GM19035 (cell line): ENCODE results near the gene TIE1.

Experiments
- ATAC-seq: cut with Tn5 transposase; IDR thresholded peaks from one replicate; pipeline ENCODE4 v1.9.1; 2021; ENCODE audit not compliant: unreplicated experiment

Gene TIE1

DNA sequence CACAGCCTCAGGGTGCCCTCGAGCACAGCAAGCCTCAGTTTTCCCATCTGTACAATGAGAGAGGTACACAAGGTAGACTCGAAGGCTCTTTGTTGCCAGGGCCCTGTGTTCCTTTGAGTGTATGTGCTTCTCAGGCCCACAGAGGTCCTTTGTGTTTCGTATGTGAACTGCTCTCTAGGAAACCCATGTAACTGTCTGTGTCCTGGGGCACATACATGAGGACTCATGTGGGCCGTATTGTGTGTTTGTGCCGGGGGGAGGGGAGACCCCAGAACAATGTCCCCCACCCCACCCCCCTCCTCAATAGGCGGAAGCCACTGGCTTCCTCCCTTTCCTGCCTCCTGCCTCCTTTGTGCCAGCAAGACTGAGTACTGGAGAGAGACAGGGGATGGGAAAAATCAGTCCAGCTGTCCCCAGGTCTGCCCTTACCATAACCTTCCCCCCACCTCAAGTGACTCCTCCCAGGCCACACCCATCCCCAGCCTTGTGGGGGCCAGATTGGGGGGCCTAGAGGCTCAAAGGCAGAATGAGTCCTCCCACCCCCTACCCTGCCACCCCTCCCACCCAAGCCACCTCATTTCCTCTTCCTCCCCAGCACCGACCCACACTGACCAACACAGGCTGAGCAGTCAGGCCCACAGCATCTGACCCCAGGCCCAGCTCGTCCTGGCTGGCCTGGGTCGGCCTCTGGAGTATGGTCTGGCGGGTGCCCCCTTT is at the start of gene TIE1:
Gene TIE1, plus strand, starts transcription at position 605 of the 717 bp plus-strand sequence. Its CDS starts 90 bp downstream, at position 695.
- no peak for ATAC-seq

DNA sequence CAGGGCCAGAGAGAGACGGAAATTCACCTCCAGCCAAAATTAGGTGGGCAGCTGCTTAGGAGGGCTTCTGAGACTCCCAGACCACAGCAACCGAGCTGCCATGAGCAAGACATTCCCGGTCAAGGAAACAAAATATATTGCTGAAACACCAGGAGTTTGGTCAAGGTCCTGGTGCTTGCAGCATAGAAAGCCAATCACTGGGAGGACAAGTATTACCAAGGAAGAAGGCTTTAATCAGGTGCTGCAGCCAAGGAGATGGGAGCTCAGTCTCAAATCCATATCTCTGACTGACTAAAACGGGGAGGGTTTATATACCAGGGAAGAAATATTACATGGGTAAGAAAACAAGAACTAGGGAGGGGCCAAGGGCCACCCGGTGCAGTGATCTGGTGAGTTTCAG is 49.8 kb upstream of the TIE1 start:
- no peak for ATAC-seq

DNA sequence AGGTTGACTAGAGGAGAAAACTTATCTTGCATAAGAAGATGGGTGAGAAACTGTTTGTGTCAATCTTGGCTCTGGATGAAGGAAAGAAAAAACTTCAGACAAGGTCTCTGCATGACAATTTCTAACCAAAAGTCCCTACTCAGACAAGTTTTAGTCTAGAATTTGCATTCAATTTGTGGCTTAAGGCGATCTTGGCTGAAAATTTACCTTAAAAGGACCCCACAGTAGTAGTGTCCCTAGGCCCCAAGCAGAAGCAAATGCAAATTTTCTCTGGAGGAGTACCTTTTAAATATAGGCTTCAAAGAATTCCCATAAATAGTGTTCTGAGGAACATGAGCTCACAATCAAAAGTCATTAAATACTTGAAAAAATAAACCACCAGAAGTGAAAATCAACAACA is 48.6 kb upstream of the TIE1 start:
- ATAC-seq = no peak

- no peak for ATAC-seq
Measured at GRCh38 chr1:43253173-43253572, 47.6 kb upstream of the TIE1 start.

GRCh38 chr1:43253876-43254275 is 46.9 kb upstream of the TIE1 start:
- no peak for ATAC-seq

GRCh38 chr1:43255438-43256210 is 45.2 kb upstream of the TIE1 start:
- no peak for ATAC-seq

DNA sequence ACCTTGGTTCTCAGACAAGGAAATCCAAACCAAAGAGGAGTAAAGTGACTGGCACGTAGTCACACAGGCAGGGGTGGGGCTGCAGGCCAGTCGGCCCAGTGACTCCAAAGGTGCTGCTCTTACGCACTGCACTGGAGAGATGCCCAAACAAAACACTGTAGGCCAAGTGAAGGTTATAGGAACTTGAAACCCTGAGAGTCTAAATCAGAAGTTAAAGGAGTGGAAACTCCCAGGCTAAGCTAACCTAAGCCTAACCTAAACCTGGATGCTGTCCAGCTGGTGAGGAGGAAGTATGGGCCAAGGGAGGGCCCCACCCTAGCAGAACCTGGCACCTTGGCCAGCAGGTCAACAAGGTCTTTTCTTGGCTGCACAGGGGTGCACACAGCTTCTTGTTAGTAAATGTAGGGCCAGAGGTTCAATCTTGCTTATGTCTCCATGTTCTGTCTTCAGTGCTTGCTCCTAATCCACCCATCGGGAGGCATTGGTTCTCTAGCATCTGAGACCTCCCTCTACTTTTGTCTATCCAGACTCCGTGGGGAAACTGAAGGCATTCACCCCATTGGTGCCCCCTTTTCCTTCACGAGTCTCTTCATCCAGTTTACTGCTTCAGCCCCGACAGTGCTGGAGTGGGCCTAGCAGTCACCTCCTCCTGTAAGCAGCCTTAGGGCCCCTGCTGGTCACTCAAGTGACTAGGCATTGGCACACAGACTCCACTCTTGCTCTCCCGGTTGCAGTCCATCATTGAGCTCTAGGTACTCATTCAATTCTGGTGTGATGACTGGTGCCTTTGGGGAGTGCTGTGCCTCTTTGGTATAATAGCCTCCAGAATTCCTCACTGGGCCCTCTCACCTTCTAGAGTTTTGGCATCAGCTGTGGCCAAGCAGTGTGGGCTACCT is 43.9 kb upstream of the TIE1 start:
- no peak for ATAC-seq

- ATAC-seq = no peak
Measured at GRCh38 chr1:43258370-43258769, 42.4 kb upstream of the TIE1 start.

GRCh38 chr1:43265431-43265830 is 35.4 kb upstream of the TIE1 start:
- no peak for ATAC-seq

GRCh38 chr1:43266881-43267280 is 33.9 kb upstream of the TIE1 start:
- ATAC-seq = no peak

DNA sequence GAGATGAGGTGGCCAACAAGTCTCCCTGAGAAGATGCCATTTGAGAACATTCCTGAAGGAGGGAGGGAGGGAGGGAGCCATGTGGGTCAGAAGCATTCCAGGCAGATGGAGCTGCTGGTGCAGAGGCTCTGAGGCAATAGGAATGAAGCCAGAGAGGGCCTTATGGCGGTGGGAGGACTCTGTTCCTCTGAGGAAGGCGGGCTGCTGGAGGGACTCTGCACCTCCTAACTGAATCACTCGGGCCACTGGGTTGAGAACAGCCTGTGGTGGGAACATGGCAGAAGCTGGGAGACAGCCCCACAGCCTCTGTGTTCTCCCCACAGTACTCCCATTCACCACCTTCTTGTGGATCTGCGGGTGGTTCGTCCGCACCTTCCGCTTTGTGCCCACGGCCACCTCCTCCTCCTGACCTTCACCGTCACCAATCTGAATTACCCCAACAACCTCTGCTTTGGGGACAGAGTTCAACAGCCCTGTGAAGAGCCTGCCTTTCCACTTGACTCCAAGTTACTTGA is 33.4 kb upstream of the TIE1 start:
- ATAC-seq = no peak

GRCh38 chr1:43267818-43268425 is 32.9 kb upstream of the TIE1 start:
- ATAC-seq = no peak

DNA sequence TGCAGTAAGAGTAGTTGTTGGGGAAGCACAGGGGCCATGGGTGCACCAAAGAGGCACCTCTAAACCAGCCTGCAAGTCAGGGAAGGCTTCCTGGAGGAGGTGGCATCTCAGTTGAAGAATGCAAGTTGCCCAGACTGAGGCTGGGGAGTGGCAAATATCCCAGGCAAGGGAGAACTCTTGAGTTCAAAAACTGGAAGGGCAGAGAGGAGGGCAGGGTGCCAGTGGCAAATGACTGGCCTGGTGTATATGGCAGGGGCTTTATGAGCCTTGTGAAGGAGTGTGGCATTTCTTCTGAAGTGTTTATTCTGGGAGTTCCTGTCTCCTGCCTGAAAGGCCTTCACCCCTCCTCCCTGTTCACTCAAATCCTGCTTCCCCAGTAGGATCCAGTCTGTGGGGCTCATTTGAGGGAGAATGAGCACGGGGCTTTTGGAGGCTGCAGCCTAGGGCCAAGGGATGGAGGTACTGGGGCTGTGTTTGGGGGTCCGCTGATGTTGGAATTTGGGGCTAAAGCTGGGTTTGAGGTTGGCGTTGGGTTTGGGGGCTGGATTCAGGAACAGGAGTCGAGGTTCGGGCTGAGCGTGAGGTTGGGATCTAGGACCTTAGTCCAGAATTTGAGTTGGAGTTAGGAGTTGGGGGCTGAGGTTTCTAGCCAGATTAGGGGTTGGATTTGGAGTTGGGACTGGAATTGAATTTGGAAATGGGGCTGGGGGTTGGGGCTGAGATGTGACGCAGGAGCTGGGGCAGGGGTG is 31.0 kb upstream of the TIE1 start, which contains the start of gene TMEM125:
Gene TMEM125, plus strand, starts transcription at position 357 of the 749 bp plus-strand sequence. CDS start 2,740 bp downstream, outside the sequence.
- ATAC-seq = no peak

DNA sequence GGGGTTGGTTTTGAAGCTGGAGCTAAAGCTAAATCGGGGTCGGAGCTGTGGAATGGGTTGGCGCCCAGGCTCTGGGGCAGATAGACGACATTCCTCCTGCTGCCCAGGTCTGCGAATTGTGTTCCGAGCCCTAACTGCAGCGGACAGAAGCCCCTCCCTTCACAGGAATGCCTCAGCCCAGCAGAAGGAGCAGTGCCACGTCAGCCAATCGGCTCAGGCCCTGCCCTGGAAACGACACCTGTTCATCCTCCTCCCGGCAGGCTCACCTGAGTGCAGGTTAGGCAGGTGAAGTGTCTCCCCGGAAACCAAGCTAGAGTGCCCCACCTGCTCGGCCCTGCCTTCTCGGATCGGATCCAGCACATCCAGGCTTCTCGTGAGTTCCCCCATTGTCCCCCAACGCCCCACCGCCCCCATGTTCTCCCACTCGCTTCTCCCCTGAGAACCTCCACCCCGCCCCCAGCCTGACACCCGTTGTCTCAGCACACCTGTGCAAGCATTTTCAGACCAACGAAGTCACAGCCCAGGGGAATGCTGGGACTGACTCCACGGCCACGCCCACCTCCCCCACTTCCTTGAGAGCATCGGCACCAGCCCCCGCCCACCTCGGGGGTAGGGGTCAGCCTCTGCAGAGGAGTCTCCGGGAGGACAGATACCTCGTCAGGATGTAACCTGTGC is 30.2 kb upstream of the TIE1 start:
- no peak for ATAC-seq

DNA sequence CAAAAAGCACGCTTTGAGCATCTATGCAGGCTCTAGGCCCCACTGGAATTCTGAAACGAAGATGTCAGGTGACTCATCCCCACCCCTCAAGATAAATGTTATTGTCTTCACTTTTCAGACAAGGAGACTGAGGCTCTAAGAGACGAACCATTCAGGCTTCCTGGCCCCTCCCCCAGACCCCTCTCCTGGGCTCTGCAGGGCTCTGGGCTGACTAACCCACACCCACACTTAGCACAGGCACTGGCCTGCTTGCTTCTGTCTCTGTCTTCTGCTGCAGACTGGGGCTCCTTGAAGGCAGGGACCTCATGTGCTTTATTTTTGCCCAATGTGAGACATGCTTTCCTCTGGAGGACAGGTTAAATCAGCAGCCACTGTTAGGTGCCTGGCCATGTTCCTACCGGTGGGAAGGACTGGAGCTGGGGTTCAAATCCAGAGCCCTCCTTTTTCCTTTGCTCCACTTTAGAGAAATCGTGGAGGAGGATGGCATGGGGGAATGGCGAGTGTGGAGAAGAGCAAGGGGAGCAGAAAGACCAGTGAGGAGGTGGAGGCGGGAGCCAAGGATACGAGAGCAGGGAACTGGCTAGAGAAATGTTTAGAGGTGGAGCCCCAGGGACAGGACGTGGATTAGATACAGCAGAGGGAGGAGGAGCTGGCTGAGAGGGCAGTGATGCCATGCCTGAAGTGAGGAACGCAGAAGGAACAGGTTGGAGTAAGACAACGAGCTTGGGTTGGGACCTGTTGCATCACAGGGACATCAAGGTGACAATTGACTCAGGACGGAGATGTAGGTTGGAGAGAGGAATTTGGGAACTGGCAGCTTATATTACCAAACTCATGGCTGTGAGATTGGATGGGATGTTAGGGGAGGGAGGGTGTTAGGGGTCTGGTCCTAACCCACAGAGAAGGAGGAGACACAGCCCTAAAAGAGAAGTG is 29.3 kb upstream of the TIE1 start:
- ATAC-seq = no peak

GRCh38 chr1:43272161-43272560 is 28.6 kb upstream of the TIE1 start:
- no peak for ATAC-seq

GRCh38 chr1:43272576-43273571 is 27.9 kb upstream of the TIE1 start:
- ATAC-seq = no peak
